ENCODE data around the gene OR7E24. TPM values are rescaled to one million over a fixed set of nuclear protein-coding genes. Genes with fewer than 3 reads are reported as not detected.

The OR7E24 gene
- total RNA-seq, 4 donors from 2014 or later, result not detected

DNA sequence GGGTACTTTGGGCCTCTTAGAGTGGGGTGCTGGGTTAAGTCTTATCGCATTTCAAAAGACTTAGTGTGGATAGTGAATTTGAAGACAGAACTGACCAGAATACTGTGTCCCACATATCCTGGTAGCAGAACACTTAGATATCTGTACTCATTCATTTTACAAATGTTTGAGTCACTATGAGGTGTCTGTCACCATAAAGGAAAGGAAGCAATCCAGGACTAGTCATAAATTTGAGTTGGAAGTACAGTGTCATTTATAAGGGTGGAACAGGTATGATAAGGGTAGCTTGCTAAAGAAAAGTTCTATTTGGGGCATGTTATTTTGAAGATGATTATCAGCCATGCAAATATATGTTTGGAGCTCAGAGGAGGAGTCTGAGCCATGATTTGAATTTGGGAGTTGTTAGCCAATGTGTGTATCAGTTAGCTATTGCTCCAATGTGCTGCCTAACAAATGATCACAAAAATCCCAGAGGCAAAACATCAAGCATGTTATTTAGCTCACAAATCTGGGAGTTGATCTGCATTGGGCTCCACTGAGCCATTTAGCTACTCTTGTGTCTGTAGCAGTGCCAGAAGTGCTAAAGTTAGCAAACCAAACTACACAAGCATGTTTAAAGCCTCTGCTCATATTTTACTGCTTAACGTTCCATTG, 38.6 kb downstream of the OR7E24 start:
- no peak for TF ChIP-seq EP300 (IDR thresholded peaks at IDR 0.05)
- TF ChIP-seq, protein P1, sequence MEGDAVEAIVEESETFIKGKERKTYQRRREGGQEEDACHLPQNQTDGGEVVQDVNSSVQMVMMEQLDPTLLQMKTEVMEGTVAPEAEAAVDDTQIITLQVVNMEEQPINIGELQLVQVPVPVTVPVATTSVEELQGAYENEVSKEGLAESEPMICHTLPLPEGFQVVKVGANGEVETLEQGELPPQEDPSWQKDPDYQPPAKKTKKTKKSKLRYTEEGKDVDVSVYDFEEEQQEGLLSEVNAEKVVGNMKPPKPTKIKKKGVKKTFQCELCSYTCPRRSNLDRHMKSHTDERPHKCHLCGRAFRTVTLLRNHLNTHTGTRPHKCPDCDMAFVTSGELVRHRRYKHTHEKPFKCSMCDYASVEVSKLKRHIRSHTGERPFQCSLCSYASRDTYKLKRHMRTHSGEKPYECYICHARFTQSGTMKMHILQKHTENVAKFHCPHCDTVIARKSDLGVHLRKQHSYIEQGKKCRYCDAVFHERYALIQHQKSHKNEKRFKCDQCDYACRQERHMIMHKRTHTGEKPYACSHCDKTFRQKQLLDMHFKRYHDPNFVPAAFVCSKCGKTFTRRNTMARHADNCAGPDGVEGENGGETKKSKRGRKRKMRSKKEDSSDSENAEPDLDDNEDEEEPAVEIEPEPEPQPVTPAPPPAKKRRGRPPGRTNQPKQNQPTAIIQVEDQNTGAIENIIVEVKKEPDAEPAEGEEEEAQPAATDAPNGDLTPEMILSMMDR (IDR thresholded peaks at IDR 0.05), result no peak
- no peak overlapping the region for H3K4me3 ChIP-seq
- peaks cover 0 to 95% (median 81%) of the 10 kb centered on the region in 4 donors for H3K9me3 ChIP-seq
- H3K4me1 ChIP-seq, result no peaks in the 10 kb centered on the region
- no peak for DNase-seq (ENCODE audit: extremely low spot score)
- intact Hi-C loops (cut with DNase I), result loop anchor here (10.0 kb wide), 1 partner anchor 75 kb away; the partner anchor contains the start of gene ZNF177
- 94% methylated on average over 2 of the region's 2 CpGs for WGBS
- no peaks in the 10 kb centered on the region for H3K27me3 ChIP-seq
- H3K27ac ChIP-seq (replicated peaks in 1 of 4), result no peak overlapping the region
- H3K36me3 ChIP-seq, result peaks cover 10 to 40% (median 20%) of the 10 kb centered on the region in 4 donors

DNA sequence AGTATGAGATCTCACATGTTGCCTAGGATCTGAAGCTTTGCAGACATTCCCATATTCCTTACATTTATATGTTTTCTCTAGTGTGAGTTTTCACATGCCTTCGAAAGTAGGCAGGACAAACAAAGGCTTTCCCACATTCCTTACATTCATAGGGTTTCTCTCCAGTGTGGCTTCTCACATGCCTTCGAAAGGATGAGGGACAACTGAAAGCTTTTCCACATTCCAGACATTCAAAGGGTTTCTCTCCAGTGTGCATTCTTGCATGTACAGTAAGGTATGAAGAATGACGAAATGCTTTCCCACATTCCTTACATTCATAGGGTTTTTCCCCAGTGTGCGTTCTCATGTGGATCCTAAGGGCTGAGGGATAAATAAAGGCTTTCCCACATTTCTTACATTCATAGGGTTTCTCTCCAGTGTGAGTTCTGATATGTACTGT, 44.7 kb downstream of the OR7E24 start:
- no peak for DNase-seq (ENCODE audit: extremely low spot score)
- H3K4me3 ChIP-seq, result no peak overlapping the region
- H3K36me3 ChIP-seq, result peaks cover 55 to 92% (median 69%) of the 10 kb centered on the region in 4 donors
- H3K27me3 ChIP-seq, result no peaks in the 10 kb centered on the region
- H3K4me1 ChIP-seq, result no peaks in the 10 kb centered on the region
- 96% methylated on average over 4 of the region's 4 CpGs for WGBS
- TF ChIP-seq POLR2AphosphoS5 (IDR thresholded peaks at IDR 0.05), result no peak
- no peak for TF ChIP-seq EP300 (IDR thresholded peaks at IDR 0.05)
- TF ChIP-seq POLR2A (IDR thresholded peaks at IDR 0.05; ENCODE audit: low read depth), result no peak
- TF ChIP-seq, protein P1 (IDR thresholded peaks at IDR 0.05), result no peak
- intact Hi-C loops (cut with DNase I), result no loop called here
- H3K27ac ChIP-seq (replicated peaks in 1 of 4), result no peak overlapping the region
- peaks cover 12 to 100% (median 92%) of the 10 kb centered on the region in 4 donors for H3K9me3 ChIP-seq

DNA sequence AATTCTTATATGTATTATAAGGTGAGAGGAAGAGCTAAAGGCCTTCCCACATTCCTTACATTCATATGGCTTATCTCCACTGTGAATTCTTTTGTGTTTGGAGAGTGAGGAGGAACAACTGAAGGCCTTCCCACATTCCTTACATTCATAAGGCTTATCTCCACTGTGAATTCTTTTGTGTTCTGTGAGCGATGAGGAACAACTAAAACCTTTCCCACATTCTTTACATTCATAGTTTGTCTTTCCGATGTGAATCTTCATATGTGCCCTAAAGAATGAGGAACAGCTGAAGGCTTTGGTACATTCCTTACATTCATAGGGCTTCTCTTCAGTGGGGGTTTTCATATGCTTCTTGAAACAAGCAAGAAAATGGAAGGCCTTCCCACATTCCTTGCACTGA, 45.6 kb downstream of the OR7E24 start:
- 98% methylated on average over 2 of the region's 2 CpGs for WGBS
- H3K36me3 ChIP-seq, result peaks cover 64 to 100% (median 78%) of the 10 kb centered on the region in 4 donors
- DNase-seq (ENCODE audit: extremely low spot score), result no peak
- peaks cover 12 to 99% (median 97%) of the 10 kb centered on the region in 4 donors for H3K9me3 ChIP-seq
- no peak overlapping the region for H3K27ac ChIP-seq (replicated peaks in 1 of 4)
- intact Hi-C loops (cut with DNase I), result no loop called here
- no peaks in the 10 kb centered on the region for H3K27me3 ChIP-seq
- no peak overlapping the region for H3K4me3 ChIP-seq
- no peaks in the 10 kb centered on the region for H3K4me1 ChIP-seq
- TF ChIP-seq, protein P1 (IDR thresholded peaks at IDR 0.05), result no peak
- TF ChIP-seq POLR2AphosphoS5 (IDR thresholded peaks at IDR 0.05), result no peak
- no peak for TF ChIP-seq EP300 (IDR thresholded peaks at IDR 0.05)
- no peak for TF ChIP-seq POLR2A (IDR thresholded peaks at IDR 0.05; ENCODE audit: low read depth)

Other genes starting within 250 kb of the OR7E24 start
- gene MUC16, start 240.5 kb upstream of the OR7E24 start, total RNA-seq, result under 1 TPM in 3 of 4 donors, not detected in 1; under 0.01 TPM
- not detected for gene OR1M1, start 163.9 kb upstream of the OR7E24 start, total RNA-seq
- not detected for gene OR7G2, start 143.5 kb upstream of the OR7E24 start, total RNA-seq
- gene OR7G1, start 135.2 kb upstream of the OR7E24 start, total RNA-seq, result not detected
- gene OR7G3, start 124.0 kb upstream of the OR7E24 start, total RNA-seq, result not detected
- 10 to 100 TPM; 17.6 to 24.8 (median 21.5) TPM for gene ZNF317, start 110.5 kb upstream of the OR7E24 start, total RNA-seq
- gene OR7D2, start 72.0 kb upstream of the OR7E24 start, total RNA-seq, result under 1 TPM in 1 of 4 donors, not detected in 3; 0.17 TPM
- gene OR7D4, start 31.3 kb upstream of the OR7E24 start, total RNA-seq, result not detected
- 10 to 100 TPM; 14.2 to 19.1 (median 14.8) TPM for gene ZNF699, start 58.9 kb downstream of the OR7E24 start, total RNA-seq
- 10 to 100 TPM in 3 of 4 donors, 1 to 10 TPM in 1; 8.8 to 18.9 (median 18.6) TPM for gene ZNF559, start 73.2 kb downstream of the OR7E24 start, total RNA-seq
- 1 to 10 TPM; 2.1 to 4.5 (median 3.0) TPM for gene ZNF177, start 112.1 kb downstream of the OR7E24 start, total RNA-seq
- 10 to 100 TPM; 12.0 to 18.1 (median 16.6) TPM for gene ZNF266, start 184.6 kb downstream of the OR7E24 start, total RNA-seq
- not detected for gene ZNF560, start 247.7 kb downstream of the OR7E24 start, total RNA-seq

Measured in esophagus muscularis mucosa (tissue), 4 donors.